ENCODE measurements around the gene WDR45B. TPM values are rescaled to one million over a fixed set of nuclear protein-coding genes. Genes with fewer than 3 reads are reported as not detected.
A peak's percentile ranks its signal among the peaks of the same experiment; 100 is the strongest.

The WDR45B gene
- total RNA-seq, 1 experiment from 2014 or later = 132 TPM

DNA sequence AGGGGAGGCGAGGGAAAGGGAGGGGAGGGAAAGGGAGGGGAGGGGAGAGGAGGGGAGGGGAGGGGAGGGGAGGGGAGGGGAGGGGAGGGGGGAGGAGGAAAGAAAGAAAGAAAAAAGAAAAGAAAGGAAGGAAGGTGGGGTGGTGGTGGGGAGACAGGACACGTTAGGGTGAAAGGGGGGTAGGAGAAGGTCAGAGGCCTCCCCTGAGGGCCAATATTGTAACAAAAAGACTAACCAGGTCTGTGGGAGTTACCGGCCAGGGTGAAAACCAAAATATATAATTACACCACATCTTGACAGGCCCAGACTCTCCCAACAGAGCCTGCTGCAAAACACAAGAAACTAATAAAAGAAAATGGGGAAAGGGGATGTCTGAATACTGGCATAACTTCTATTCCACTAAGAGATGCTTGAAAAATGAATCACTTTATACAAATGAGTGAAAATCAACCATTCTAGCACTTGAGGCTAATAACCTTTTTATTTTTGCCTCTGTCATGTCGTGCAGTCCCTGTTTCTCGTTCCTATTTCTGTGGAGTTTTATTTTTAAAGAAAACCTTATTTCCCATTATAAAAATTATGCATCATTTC lies 10.0 kb downstream of the WDR45B start:
- intact Hi-C loops (cut with micrococcal nuclease; ENCODE audit: unreplicated experiment) = no loop called here
- no peak for ATAC-seq
- Histone ChIP-seq H3K4me3 (ENCODE audit: low read depth in 2 of 2, low read length in 2 of 2) (no peak overlapping the region), H3K27me3 (ENCODE audit: control insufficient read depth, insufficient read depth, low read length) (no peaks in the 10 kb centered on the region), H3K4me1 (ENCODE audit: control insufficient read depth, insufficient read depth, low read length) (no peaks in the 10 kb centered on the region), H3K27ac (ENCODE audit: low read length) (no peak overlapping the region), H3K9me3 (ENCODE audit: control insufficient read depth, insufficient read depth, low read depth, low read length) (no peaks in the 10 kb centered on the region), H3K36me3 (ENCODE audit: control insufficient read depth, insufficient read depth, low read length) (peaks cover 12% of the 10 kb centered on the region)
- in situ Hi-C loops (cut with HindIII; ENCODE audit: low pct_unique_long_range_greater_than_20kb, low sequenced_read_pairs) = no loop called here
- no TSS peak for BruUV-seq (replicated peaks)
- no peak for DNase-seq (ENCODE audit: low read depth, low spot score)
- ChIA-PET CTCF (no interaction called here), POLR2A (no interaction called here)
- TF ChIP-seq SIN3A (IDR thresholded peaks at IDR 0.05; ENCODE audit: borderline replicate concordance, insufficient read depth, low read depth, low read length) (no peak), POLR2AphosphoS5 (IDR thresholded peaks at IDR 0.05; ENCODE audit: low read depth, low read length) (no peak), TCF7L2 (IDR thresholded peaks at IDR 0.05; ENCODE audit: low read depth, low read length) (no peak)
- TF ChIP-seq, protein P1, sequence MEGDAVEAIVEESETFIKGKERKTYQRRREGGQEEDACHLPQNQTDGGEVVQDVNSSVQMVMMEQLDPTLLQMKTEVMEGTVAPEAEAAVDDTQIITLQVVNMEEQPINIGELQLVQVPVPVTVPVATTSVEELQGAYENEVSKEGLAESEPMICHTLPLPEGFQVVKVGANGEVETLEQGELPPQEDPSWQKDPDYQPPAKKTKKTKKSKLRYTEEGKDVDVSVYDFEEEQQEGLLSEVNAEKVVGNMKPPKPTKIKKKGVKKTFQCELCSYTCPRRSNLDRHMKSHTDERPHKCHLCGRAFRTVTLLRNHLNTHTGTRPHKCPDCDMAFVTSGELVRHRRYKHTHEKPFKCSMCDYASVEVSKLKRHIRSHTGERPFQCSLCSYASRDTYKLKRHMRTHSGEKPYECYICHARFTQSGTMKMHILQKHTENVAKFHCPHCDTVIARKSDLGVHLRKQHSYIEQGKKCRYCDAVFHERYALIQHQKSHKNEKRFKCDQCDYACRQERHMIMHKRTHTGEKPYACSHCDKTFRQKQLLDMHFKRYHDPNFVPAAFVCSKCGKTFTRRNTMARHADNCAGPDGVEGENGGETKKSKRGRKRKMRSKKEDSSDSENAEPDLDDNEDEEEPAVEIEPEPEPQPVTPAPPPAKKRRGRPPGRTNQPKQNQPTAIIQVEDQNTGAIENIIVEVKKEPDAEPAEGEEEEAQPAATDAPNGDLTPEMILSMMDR (IDR thresholded peaks at IDR 0.05) = no peak
- TF ChIP-seq, protein P2, sequence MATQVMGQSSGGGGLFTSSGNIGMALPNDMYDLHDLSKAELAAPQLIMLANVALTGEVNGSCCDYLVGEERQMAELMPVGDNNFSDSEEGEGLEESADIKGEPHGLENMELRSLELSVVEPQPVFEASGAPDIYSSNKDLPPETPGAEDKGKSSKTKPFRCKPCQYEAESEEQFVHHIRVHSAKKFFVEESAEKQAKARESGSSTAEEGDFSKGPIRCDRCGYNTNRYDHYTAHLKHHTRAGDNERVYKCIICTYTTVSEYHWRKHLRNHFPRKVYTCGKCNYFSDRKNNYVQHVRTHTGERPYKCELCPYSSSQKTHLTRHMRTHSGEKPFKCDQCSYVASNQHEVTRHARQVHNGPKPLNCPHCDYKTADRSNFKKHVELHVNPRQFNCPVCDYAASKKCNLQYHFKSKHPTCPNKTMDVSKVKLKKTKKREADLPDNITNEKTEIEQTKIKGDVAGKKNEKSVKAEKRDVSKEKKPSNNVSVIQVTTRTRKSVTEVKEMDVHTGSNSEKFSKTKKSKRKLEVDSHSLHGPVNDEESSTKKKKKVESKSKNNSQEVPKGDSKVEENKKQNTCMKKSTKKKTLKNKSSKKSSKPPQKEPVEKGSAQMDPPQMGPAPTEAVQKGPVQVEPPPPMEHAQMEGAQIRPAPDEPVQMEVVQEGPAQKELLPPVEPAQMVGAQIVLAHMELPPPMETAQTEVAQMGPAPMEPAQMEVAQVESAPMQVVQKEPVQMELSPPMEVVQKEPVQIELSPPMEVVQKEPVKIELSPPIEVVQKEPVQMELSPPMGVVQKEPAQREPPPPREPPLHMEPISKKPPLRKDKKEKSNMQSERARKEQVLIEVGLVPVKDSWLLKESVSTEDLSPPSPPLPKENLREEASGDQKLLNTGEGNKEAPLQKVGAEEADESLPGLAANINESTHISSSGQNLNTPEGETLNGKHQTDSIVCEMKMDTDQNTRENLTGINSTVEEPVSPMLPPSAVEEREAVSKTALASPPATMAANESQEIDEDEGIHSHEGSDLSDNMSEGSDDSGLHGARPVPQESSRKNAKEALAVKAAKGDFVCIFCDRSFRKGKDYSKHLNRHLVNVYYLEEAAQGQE (IDR thresholded peaks at IDR 0.05; ENCODE audit: insufficient read depth in 1 of 2, low read depth in 2 of 2, low read length in 1 of 2) = no peak

DNA sequence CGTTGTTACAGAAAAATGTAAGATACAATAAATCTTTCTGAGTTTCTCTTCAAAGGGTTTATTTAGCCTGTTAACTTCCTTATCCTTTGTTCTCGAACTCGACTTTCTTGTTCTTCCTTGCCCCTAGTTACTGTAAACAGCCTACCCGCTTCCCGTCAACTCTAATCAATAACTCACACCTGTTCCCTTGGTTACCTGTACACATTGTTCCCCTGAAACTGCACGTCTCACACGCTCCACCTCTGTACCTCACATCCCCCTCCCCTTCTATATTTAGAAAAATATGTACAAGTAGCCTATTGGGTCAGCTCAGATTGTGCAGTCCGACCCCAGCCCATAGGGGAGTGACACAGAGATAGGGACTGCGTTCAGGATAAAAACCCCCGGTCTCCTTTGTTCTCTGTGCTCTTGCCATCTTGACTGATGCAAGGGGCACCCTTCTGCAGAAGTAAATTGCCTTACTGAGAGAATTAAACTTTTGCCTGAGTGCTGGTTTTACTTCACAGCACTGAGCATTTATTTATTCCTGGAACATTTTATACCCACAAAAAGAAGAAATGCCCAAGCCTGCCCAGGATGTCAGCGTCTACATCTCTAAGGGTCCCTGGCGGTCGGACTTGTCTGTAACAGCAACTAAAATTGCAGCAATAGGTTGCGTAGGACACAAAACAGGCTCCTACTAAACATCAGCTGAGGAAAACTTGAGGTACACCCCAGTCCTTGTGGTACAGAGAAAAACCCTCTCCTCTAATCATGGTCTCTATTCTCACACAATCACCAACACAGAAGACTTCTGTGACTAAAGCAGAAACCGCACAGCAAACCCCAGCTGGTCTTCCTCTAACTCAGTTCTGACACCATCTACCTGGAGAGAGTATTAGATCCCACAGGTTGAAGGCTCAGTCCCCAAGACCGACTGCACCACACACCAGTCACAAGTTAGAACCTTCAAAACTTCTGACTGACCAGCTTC lies 11.3 kb downstream of the WDR45B start:
- DNase-seq (ENCODE audit: low read depth, low spot score) = no peak
- ChIA-PET POLR2A (no interaction called here), CTCF (no interaction called here)
- Histone ChIP-seq H3K4me1 (ENCODE audit: control insufficient read depth, insufficient read depth, low read length) (no peaks in the 10 kb centered on the region), H3K9me3 (ENCODE audit: control insufficient read depth, insufficient read depth, low read depth, low read length) (no peaks in the 10 kb centered on the region), H3K4me3 (ENCODE audit: low read depth in 2 of 2, low read length in 2 of 2) (no peak overlapping the region), H3K36me3 (ENCODE audit: control insufficient read depth, insufficient read depth, low read length) (0 out of 2 replicates have a peak, but pooled peaks cover under 1% of the 10 kb centered on the region), H3K27me3 (ENCODE audit: control insufficient read depth, insufficient read depth, low read length) (no peaks in the 10 kb centered on the region), H3K27ac (ENCODE audit: low read length) (no peak overlapping the region)
- ATAC-seq = no peak
- BruUV-seq (replicated peaks) = TSS peak; percentile 40
- intact Hi-C loops (cut with micrococcal nuclease; ENCODE audit: unreplicated experiment) (no loop called here), in situ Hi-C loops (cut with HindIII; ENCODE audit: low pct_unique_long_range_greater_than_20kb, low sequenced_read_pairs) (no loop called here)
- TF ChIP-seq POLR2AphosphoS5 (IDR thresholded peaks at IDR 0.05; ENCODE audit: low read depth, low read length) (no peak), TCF7L2 (IDR thresholded peaks at IDR 0.05; ENCODE audit: low read depth, low read length) (no peak), SIN3A (IDR thresholded peaks at IDR 0.05; ENCODE audit: borderline replicate concordance, insufficient read depth, low read depth, low read length) (no peak)
- TF ChIP-seq, protein P2 (IDR thresholded peaks at IDR 0.05; ENCODE audit: insufficient read depth in 1 of 2, low read depth in 2 of 2, low read length in 1 of 2) = no peak
- TF ChIP-seq, protein P1 (IDR thresholded peaks at IDR 0.05) = no peak
